ENCODE data around the gene SAP30L.

Gene SAP30L, protein sequence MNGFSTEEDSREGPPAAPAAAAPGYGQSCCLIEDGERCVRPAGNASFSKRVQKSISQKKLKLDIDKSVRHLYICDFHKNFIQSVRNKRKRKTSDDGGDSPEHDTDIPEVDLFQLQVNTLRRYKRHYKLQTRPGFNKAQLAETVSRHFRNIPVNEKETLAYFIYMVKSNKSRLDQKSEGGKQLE

DNA sequence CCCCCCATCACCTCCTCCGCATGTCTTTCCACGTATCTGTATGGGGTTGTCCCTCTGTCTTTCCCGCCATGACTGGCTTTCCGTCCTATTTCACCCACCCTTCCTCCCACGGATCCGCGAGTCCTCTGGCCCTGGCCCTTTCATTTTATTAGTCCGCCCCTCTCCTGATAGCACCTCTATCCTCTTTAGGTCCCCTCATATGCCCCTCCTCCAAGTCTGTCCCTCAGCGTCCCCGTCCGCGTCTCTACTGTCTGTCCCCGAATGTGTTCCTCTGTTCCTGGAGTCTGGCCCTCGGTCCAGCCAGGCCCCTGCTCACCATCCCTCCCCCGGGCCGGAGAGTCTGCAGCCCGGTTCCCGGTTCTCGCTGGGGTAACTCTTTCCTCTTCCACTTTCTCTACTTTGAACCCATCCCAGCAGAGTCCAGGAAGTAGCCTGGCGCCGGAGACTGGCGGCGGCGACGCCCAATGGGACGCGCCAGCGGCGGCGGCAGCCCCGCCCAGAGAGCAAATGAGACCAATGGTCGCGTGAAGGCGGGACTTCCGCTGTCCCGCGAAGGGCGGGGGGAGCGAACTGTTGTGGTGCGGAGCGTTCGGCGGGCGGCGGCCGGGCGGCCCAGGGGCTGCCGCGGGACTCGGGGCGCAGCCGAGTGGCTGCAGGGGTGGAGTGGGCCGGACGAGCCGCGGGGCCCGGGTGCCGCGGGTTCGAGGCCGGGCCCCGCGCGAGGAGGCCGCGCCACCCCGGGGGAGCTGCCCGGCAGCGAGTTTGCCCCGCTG lies at the start of gene SAP30L:
Gene SAP30L (plus strand): TSS at position 576 of the 773 bp plus-strand sequence. CDS start 608 bp downstream, outside the sequence.
- peak; percentile 23 for DNase-seq

GRCh38 chr5:154396128-154396527 lies 49.7 kb upstream of the SAP30L start:
- DNase-seq, result no peak

- DNase-seq, result no peak
These were observed 48.0 kb upstream of the SAP30L start for GRCh38 chr5:154397652-154398406.

DNA sequence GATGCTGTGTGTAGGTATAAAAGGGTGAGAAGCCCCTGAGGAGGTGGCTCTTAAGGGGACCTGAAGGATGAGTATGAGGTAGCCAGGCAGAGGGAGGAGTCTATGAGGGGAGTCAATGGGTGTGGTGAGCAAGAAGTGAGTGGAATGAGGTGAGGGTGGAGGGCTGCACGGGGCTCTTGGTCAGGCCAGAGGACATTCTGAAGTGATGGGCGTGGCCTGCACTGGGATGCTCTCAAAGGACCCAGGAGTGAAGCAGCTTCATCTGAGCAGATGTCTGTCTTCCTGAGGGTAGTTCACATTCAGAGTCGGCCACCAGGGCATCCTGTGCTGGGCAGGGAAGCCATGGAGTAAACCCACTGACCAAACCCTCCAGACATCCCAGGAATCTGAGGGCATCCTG lies 45.1 kb upstream of the SAP30L start:
- no peak for DNase-seq

GRCh38 chr5:154401355-154401754 lies 44.4 kb upstream of the SAP30L start:
- no peak for DNase-seq

DNA sequence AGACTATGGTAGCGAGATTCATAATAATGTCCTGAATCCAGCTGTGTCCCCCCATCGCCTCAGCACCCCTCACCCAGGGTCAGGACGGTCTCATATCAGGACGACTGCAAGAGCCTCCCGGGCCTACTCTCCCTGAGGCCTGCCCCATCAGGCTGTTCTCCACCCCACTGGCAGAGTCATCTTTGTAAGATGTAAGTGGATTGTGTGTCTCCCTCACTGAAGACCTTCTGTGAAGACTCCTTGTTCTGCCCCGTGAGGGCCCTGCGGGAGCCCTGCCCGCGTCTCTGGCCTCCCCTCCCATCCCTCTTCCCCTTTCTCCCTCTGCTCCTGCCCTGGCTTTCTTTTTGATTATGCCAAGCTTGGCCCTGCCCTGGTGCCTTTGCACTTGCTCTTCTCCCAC lies 43.9 kb upstream of the SAP30L start:
- no peak for DNase-seq

GRCh38 chr5:154402611-154403010 lies 43.2 kb upstream of the SAP30L start:
- DNase-seq, result no peak

DNA sequence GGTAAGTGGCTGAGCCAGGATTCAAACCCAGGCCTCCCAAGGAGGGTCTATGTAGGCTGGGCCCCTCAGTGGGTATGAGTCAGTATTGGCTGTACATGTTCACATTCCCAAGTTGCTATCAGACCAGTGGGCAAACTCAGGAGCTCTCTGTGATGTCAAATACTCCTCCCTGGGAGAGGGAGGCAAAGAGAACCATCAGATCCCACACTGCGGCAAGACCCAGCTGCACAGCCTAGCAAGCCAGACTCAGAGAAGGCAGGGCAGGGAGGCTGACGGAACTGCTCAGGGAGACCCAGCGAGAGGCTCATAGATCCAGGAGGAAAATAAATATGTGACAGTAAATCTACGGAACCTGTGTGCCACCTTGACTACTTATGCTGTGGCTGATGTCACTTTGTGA lies 42.6 kb upstream of the SAP30L start:
- DNase-seq, result no peak

DNA sequence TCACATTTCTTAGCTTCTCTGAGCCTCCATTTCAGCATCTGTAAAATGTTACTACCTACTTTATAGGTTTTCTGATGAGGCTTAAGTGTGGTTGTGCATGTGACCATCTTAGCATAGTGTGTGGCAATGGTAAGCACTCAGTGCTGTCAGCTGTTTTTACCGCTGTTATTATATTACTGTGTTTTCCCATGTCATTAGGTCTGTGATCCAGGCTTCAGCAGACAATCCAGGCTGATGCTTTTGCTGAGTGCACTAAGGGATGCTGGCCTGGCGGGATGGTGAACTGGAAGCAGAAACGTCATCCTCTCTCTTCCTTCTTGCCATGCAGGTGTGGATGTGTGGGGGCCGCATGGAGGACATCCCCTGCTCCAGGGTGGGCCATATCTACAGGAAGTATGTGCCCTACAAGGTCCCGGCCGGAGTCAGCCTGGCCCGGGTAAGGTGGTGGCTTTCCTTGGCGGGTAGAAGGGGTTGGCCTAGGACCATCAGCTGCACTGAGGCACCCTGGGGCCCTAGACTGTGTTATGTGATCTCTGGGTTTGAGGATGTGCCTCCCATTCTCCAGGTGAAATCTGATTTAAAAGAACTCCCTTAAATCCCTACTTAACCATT lies 41.9 kb upstream of the SAP30L start:
- DNase-seq, result no peak

DNA sequence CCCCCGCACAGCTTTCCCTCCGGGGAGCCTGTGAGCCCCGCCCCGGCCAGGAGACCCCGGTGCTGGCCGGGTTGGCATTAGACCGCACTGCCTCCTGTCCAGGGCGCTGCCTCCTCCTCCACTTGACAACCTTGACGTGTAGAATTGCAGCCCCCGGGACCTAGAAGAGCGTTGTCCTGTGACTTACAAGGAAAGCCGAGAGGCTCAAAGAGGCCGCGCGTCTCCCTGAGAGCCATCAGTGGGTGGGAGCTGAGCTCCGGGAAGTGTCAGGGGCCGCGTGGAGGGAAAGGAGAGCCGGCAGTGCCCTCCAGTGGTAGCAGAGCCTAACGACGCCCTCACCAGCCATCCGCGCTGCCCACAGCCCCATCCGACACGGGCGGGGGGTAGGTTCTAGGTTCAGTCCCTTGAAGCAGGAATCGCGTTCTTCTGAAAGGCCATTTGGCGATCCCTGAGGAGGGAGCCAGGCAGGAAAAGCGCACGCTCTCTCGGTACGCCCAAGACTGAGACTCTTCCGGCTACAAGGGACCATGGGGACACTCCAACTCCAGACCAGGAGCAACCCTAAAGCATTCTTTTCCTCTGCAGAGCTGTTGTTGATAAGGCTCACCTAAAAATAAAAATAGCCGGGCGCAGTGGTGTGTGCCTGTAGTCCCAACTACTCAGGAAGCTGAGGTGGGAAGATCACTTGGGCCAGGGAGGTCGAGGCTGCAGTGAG lies 40.6 kb upstream of the SAP30L start:
- no peak for DNase-seq

- DNase-seq, result no peak
These were observed 39.6 kb upstream of the SAP30L start for GRCh38 chr5:154406231-154406630.

GRCh38 chr5:154406826-154407225 lies 39.0 kb upstream of the SAP30L start:
- no peak for DNase-seq

GRCh38 chr5:154408811-154409210 lies 37.0 kb upstream of the SAP30L start:
- DNase-seq, result no peak

- no peak for DNase-seq
These were observed 36.5 kb upstream of the SAP30L start for GRCh38 chr5:154409230-154409840.

GRCh38 chr5:154410008-154410407 lies 35.8 kb upstream of the SAP30L start:
- no peak for DNase-seq

DNA sequence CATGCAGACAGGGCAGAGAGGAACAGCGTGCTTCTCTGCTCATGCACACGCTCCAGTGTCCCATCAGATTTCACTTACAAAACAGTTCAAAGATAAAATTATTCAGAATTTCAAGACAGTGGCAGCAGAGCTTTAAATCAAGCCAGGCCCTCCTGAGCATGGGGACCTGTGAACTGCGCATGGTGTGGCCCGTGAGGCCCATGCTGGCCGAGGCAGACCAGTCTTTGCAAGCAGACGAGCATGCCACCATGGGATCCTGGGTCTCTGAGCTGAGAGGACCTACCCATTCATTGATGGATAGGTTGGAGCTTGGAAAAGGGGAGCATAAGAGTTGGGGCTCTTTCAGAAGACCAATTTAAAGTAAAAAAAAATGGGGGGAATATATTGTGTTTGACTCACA lies 35.0 kb upstream of the SAP30L start:
- DNase-seq, result no peak

- DNase-seq, result no peak
These were observed 34.5 kb upstream of the SAP30L start for GRCh38 chr5:154411338-154411737.

GRCh38 chr5:154412316-154412715 lies 33.5 kb upstream of the SAP30L start:
- DNase-seq, result no peak

DNA sequence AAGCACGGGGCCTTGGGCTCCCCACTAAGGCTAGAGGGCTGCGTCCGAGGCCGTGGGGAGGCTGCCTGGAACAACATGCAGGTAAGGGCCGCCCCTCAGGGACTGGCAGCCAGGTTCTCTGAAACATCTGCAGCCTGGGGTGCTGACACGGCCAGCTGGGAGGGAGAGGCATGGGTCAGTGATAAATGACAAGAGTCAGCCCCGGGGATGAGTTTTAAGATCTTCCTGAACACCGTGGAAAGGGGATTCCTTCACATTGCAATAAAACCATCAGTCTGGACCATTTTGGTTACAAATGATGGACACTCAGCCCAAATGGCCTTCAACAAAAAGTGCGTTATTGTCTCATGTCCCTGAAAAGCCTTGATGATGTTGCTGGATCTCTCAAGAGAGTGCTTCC lies 32.9 kb upstream of the SAP30L start:
- no peak for DNase-seq

GRCh38 chr5:154415114-154415513 lies 30.7 kb upstream of the SAP30L start:
- DNase-seq, result no peak

GRCh38 chr5:154418344-154418820 lies 27.4 kb upstream of the SAP30L start:
- peak; percentile 22 for DNase-seq

GRCh38 chr5:154419236-154419635 lies 26.6 kb upstream of the SAP30L start:
- no peak for DNase-seq
